HK-2 (cell line): ENCODE data around the gene HEMK1.

Experiments used
- DNase-seq: peaks from one replicate; pipeline ENCODE4 v3.0.0-alpha.2; 2018; ENCODE audit not compliant: unreplicated experiment

Gene HEMK1

DNA sequence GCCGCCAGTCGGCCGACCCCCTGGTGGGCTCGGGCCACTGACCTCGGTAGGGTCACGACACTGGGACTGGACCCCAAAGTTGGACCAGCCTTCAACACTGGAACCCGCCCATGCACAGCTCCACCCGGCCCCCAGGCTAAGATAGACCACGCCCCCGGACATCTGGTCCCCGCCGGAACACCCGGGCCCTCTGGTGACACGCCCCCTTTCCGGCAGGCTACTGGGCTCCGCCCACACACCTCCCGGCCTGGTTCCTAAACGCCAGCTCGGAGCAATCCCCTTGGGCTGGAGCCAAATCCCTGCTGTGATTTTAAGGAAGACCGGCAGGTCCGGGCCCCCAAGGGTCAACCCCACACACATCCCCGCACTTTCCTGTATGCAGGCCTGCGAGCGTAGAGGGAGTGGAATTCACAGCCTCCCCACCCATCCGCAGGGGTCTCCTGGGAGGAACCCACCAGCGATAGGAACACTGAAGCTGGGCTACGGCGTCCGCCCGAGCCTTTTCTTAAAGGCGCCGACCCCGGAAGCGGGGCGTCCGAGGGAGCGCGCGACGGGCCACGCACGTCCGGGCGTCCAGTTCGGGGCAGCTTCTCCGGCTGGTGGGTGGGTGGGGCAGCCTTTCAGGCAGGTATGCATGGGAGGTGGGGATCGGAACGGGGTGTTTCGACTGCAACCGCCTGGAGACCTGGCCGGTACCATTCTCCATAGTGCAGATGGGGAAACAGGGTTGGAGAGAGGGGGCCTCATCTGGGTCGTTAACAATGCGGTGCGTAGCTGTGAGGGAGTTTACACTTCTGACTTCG, at the start of gene HEMK1:
HEMK1 (plus strand) TSS at position 576 of the 803 bp plus-strand sequence. CDS start 1,583 bp downstream, outside the sequence.
- peak; percentile 91 for DNase-seq

DNA sequence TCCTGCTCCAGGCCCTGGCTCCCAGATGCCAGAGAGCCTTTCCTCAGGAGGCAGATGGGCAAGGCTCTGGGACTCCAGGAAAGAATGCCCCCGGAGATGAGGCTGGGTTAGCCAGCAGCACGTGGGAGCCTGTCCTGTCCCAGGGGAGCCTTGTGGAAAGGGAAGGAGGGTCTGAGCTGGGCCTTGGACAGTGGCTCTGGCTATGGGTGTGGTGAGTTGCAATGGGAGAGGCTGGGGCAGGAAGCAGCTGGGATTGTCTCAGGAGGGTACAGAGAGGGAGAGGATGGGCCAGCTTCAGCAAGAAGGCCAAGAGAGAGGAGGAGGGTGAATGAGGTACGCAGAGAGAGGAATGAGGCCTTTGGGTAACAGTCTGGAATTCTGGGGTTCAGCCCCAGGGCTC, 48.5 kb upstream of the HEMK1 start:
- DNase-seq, result no peak

DNA sequence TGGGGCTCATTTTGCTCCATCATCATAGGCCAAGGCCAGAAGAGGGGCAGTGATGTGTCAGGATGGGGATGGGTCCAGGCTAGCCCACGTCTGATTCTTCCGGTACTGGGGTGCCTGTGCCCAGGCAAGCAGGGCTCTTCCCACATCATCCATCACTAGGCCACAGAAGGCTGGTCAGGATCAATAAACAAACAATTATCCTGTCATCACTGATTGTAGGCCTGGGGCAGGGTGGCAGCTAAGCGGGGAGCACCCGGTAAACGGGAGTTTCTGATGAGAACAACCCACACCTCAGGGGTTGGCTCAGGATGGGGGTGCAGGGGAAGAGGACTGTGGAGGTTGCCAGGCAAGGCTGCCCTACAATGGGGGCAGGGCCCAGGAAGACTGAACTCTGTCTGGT, 47.8 kb upstream of the HEMK1 start:
- no peak for DNase-seq

- no peak for DNase-seq
Observed at GRCh38 chr3:50523279-50523811, 46.0 kb upstream of the HEMK1 start.

DNA sequence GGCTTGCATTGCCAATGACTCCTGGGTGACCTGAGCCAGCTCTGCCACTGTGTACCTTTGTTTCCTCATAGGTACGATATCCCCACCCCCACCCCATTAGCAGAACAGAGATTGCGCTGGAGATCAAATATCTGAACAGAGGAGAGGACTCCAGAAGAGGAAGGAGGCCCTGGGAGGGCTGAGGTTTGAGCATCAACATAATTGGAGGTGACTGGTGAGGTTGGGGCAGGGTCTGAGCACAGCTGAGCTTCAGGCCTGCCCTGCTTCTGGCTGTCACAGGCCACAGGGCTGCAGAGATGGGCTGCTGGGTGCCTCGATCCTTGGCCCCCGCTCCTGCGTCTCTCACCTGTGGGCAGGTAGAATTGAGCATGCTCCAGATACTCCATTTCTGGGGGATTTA, 44.6 kb upstream of the HEMK1 start:
- DNase-seq, result no peak

DNA sequence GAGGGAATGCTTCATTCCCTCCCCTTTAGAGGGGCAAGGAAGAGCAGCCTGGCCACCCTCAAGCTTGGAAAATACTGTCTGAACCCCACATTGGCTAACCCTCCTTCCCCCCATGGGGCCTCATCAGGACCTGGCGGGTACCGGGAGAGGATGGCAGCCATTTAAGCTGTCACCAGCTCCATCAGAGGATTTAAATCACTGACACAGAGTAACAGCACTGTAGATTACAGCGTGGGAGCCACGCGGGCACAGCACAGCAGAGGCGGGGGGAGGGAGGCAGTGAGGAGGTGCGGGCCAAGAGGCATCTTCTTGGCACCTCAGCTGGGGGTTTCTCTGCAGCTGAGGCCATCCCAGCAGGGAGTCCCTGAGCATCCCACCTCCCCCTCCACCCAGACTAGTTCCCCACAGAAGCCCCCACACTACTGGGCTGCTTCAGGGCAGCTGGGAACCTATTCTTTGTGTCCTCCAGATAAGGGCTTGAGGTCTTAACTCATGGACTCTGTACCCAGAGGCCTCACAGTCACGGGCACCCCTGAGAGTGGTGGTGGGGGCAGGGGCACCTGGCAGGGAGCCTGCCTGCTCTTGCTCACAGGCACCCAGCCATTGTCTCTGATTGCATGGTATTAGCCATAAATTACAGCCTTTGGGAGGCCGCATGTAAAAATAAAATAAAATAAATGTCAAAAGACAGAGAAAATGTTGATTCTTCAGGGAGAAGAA, 44.0 kb upstream of the HEMK1 start:
- no peak for DNase-seq

GRCh38 chr3:50525987-50526386, 43.3 kb upstream of the HEMK1 start:
- peak; percentile 73 for DNase-seq

DNA sequence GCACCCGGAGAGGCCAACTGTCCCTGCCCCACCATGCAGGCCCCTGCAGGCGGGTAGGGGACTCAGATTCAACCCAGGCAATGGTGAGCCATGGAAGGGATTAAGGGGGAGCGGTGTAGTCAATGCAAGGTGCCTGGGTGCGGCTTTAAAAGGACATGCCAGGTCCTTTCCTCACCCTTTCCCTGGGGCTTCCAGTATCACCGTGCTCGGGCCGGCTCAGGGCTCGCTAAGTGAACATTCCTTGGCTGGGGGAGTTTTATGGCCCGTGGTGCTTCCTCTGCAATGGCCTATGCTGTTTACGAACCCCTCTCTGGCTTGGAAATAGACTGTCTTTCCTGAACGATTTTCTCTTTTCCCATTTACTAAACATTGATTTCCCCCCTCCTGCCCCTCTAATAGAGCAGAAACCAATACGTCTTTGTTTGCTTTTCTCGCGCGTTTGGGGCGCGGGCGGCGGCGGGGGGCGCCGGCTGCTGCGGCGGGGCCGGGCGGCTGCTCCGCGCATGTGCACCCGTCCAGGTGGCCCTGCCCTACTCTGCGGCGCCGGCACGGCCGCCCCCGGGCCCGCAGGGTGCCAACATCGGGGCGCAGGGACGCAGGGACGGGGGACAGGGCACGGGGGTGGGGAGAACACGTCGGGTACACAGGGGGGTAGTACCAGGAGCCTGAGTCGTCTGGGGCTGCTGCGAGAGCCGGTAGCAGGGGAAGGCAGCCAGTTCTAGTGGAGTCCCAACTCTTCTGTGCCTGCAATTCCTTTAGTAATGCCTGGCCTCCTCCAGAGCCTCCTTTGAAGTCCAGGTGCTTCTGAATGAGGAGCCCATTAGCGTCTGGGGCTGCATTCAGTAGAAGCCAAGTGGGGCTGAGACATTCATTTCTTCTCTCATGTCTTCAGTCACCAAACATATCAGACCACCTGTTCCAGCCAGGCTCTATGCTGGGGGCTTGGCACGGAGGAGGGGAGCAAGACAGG, 39.0 kb upstream of the HEMK1 start:
- no peak for DNase-seq

DNA sequence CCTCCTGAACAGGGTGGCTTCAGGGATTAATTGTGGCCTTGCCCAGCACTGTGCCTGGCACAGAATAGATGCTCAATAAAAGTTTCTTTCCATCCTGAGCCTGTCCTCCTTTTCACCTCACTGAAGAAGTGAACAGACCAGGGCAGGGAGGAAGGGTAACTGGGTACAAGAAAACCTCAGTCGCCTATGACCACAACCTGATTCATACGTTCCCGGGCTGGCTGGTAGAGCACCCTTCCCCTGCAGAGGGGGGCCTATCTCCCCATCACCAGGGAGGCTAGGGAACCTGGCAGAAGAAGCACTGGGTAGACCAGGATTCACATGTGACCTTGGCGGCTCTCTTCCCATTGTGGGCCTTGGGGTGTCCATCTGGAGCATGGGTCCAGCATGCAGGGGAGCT, 38.1 kb upstream of the HEMK1 start:
- no peak for DNase-seq

GRCh38 chr3:50532062-50532705, 37.1 kb upstream of the HEMK1 start:
- DNase-seq, result no peak

- no peak for DNase-seq
Observed at GRCh38 chr3:50533316-50533715, 36.0 kb upstream of the HEMK1 start.

DNA sequence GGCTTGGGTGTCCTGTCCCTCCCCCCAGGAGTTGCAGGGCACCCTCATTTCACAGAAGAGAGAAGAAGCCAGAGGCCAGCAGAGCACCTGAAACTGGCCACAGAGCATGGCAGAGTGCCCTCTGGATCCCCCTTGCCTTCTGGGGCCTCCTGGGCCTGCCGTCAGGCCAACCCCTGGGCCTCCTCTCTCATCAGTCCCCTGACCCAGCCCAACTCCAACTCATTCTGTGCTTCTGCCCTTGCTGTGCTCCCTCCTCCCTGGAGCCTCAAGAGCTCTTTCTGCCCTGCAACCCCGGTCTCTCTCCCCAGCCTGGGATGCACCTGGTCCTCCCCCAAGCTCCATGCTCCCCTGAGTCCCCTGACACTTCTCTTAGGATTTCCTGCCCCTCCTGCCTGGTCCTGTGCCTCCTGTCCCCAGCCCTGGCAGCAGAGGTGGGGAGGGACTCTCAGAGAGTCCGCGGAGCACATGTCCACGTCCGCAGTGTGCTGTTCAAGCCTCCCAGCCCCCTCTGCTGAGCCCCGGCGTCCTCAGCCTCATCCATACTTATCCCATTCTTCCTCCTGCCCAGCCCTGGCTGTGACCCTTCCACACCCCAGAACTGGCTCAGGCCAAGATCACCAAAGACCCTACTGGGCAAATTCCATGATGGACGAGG, 35.4 kb upstream of the HEMK1 start:
- DNase-seq, result no peak

DNA sequence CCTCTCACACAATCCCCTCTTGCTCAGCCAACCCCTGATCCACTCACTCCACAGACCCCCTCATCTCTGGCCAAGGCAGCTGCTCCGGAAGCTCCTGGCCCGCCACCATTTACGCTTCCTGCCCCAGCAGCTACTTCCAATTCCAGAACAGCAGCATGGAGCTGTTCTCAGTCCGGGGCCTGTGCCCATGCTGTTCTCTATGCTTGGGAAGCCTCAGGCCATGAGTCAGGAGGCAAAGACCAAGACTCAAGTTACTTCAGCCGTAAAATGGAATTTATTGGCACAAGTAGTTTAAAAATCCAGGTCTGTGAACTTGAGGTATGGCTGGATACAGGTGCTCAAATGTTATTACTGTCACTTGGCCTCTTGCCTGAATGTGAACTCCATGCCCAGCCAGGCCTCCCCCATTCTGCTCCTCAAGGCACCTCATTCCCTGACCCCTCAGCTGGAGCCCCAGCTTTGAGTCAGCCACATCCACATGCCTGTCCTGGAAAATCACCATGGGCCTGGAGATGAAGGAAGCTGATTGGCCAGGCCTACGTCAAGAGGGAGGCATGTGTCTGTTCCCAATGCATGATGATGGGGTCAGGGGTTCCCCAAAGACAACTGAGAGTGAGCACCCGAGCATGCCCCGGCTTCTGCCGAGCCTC, 34.5 kb upstream of the HEMK1 start:
- no peak for DNase-seq

GRCh38 chr3:50536471-50537180, 32.7 kb upstream of the HEMK1 start:
- DNase-seq, result no peak

GRCh38 chr3:50537421-50538129, 31.7 kb upstream of the HEMK1 start:
- no peak for DNase-seq

GRCh38 chr3:50539356-50540286, 29.7 kb upstream of the HEMK1 start:
- no peak for DNase-seq

DNA sequence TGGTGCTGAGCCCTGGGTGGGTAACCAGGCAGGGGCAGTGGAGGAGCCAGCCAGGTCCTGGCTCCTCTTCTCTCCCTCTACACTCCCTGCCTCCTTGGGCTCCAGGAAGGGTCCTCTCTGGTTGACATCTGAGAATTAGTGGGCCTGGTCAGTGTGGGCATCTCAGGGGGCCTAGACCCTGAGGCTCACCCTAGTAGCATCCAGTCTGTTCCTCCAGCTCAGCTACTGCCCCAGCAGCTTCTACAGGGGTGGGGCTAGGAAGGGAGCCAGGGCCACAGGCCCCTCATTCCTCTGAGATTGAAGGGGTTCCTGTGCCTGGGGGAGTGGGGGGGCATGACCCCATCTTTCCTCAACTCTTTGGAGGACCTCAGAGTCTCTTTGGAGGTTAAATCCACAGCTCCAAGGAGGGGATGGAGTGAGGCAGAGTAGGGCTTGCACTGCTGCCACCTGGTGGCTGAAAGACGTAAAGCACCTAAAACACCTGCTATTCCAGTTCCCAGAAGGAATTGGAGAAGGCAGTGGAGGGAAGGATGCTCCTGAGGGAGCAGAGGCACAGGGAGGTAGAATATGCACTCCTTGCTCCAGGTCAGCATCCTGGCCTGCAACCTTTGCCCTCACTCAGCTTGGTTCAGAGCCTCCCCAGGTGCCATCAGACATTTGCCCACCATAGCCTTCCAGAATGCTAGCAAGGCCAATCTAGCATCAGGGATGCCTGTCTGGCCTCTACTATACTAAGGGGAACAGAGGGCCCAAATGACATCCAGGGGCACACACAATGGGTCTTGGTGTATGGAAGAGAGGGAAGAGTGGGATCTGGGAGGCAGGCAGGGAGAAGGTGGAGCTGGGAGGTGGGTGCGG, 26.9 kb upstream of the HEMK1 start:
- peak; percentile 62 for DNase-seq
